GM23338 (cell line): ENCODE measurements around the gene EPHA3. TPM values are rescaled to one million over a fixed set of nuclear protein-coding genes. Genes with fewer than 3 reads are reported as not detected.
A peak's percentile ranks its signal among the peaks of the same experiment; 100 is the strongest.

Experiments used
- ATAC-seq: fragments of 200-7000 bp; cut with Tn5 transposase; 3 replicates; pipeline ENCODE4 v1.9.1; 2020
- DNase-seq: peaks from one replicate; pipeline ENCODE4 v3.0.0-alpha.2; 2015; ENCODE audit warnings: low spot score
- H2AFZ ChIP-seq: fragments of 200-600 bp; sonication (generic); 2 replicates; pipeline ENCODE4 v1.8.0; 2016; ENCODE audit warnings: antibody characterized with exemption, mild to moderate bottlenecking, moderate library complexity
- H3F3A ChIP-seq: fragments of 200-600 bp; sonication (generic); replicated peaks from 2 replicates; pipeline ENCODE4 v1.8.0; 2017; ENCODE audit warnings: antibody characterized with exemption, mixed run types, low read depth
- H3K27ac ChIP-seq: fragments of 200-600 bp; sonication (generic); 2 replicates; pipeline ENCODE4 v1.6.1; 2016; ENCODE audit warnings: low read depth
- H3K27me3 ChIP-seq: fragments of 200-600 bp; sonication (generic); 2 replicates; pipeline ENCODE4 v1.8.0; 2016; ENCODE audit warnings: mild to moderate bottlenecking, mixed run types, moderate library complexity; ENCODE audit not compliant: insufficient read depth
- H3K36me3 ChIP-seq: fragments of 200-600 bp; sonication (generic); 2 replicates; pipeline ENCODE4 v1.8.0; 2016; ENCODE audit warnings: mild to moderate bottlenecking; ENCODE audit not compliant: insufficient read depth
- H3K4me1 ChIP-seq: fragments of 200-600 bp; sonication (generic); 2 replicates; pipeline ENCODE4 v1.8.0; 2016; ENCODE audit warnings: mild to moderate bottlenecking, moderate library complexity; ENCODE audit not compliant: insufficient read depth
- H3K4me2 ChIP-seq: fragments of 200-600 bp; sonication (generic); 2 replicates; pipeline ENCODE4 v1.7.1; 2017; ENCODE audit warnings: mixed run types
- H3K4me3 ChIP-seq: fragments of 200-600 bp; sonication (generic); 2 replicates; pipeline ENCODE4 v1.6.1; 2016; ENCODE audit warnings: mixed run types
- H3K79me2 ChIP-seq: fragments of 200-600 bp; sonication (generic); replicated peaks from 2 replicates; pipeline ENCODE4 v1.8.0; 2017; ENCODE audit warnings: mild to moderate bottlenecking; ENCODE audit not compliant: insufficient read depth
- H3K9me2 ChIP-seq: fragments of 200-600 bp; sonication (generic); 2 replicates; pipeline ENCODE4 v1.8.0; 2017; ENCODE audit not compliant: insufficient read depth
- H4K20me1 ChIP-seq: fragments of 200-600 bp; sonication (generic); replicated peaks from 2 replicates; pipeline ENCODE4 v1.8.0; 2017; ENCODE audit warnings: mild to moderate bottlenecking; ENCODE audit not compliant: insufficient read depth
- H3K27ac Mint-ChIP-seq: 2 replicates; pipeline ENCODE4 v1.8.0; 2020; ENCODE audit warnings: inconsistent platforms, mild to moderate bottlenecking, moderate library complexity, mixed read lengths
- H3K27me3 Mint-ChIP-seq: 3 replicates; pipeline ENCODE4 v1.8.0; 2022; ENCODE audit warnings: low read depth, mild to moderate bottlenecking, moderate library complexity, mixed read lengths, inconsistent platforms; ENCODE audit not compliant: insufficient read depth, poor library complexity
- H3K36me3 Mint-ChIP-seq: 3 replicates; pipeline ENCODE4 v1.8.0; 2021; ENCODE audit warnings: low read depth, mild to moderate bottlenecking, inconsistent platforms, moderate library complexity, mixed read lengths
- H3K4me1 Mint-ChIP-seq: 3 replicates; pipeline ENCODE4 v1.8.0; 2020; ENCODE audit warnings: mild to moderate bottlenecking, inconsistent platforms, mixed read lengths
- H3K4me3 Mint-ChIP-seq: 3 replicates; pipeline ENCODE4 v1.8.0; 2021; ENCODE audit warnings: moderate library complexity, mild to moderate bottlenecking, inconsistent platforms, mixed read lengths
- H3K9me3 Mint-ChIP-seq: 3 replicates; pipeline ENCODE4 v1.8.0; 2020; ENCODE audit warnings: moderate library complexity, mild to moderate bottlenecking, inconsistent platforms, mixed read lengths
- CREB1 ChIP-seq: fragments of 250-450 bp; sonication (Bioruptor Pico); IDR thresholded peaks from 2 replicates; pipeline ENCODE4 v1.5.0; 2020; ENCODE audit warnings: low read depth, mild to moderate bottlenecking, moderate library complexity
- CTCF ChIP-seq, 2 experiments: fragments of 200-600 bp in 1 of 2; sonication (generic) in 1 of 2; conservative IDR thresholded peaks; 2 replicates each; pipeline versions ENCODE4 v1.5.1 to v1.6.1; 2016 to 2017; ENCODE audit warnings: antibody characterized with exemption in 2 of 2, low read depth in 2 of 2, mild to moderate bottlenecking in 2 of 2, moderate library complexity in 1 of 2
- ETS1 ChIP-seq: IDR thresholded peaks from 2 replicates; pipeline ENCODE4 v1.6.1; 2016; ENCODE audit warnings: antibody characterized with exemption
- EZH2 ChIP-seq: fragments of 200-600 bp; sonication (generic); IDR thresholded peaks from one replicate; pipeline ENCODE4 v1.8.0; 2017; ENCODE audit warnings: antibody characterized with exemption, mild to moderate bottlenecking, low read depth; ENCODE audit not compliant: unreplicated experiment
- EZH2phosphoT487 ChIP-seq: fragments of 200-600 bp; sonication (generic); IDR thresholded peaks from one replicate; pipeline ENCODE4 v1.8.1; 2018; ENCODE audit warnings: antibody characterized with exemption; ENCODE audit not compliant: unreplicated experiment
- JUNB ChIP-seq: IDR thresholded peaks from one replicate; pipeline ENCODE4 v1.6.1; 2016; ENCODE audit warnings: antibody characterized with exemption; ENCODE audit not compliant: unreplicated experiment
- NANOG ChIP-seq: IDR thresholded peaks from 2 replicates; pipeline ENCODE4 v1.6.1; 2016; ENCODE audit warnings: antibody characterized with exemption, borderline replicate concordance
- POLR2AphosphoS5 ChIP-seq: IDR thresholded peaks from 2 replicates; pipeline ENCODE4 v1.6.1; 2016; ENCODE audit warnings: antibody characterized with exemption, low read depth
- REST ChIP-seq: IDR thresholded peaks from one replicate; pipeline ENCODE4 v1.6.1; 2018; ENCODE audit warnings: antibody characterized with exemption; ENCODE audit not compliant: unreplicated experiment
- STAT1 ChIP-seq: IDR thresholded peaks from one replicate; pipeline ENCODE4 v1.6.1; 2016; ENCODE audit warnings: antibody characterized with exemption; ENCODE audit not compliant: unreplicated experiment
- ZNF114 ChIP-seq: fragments of 250-450 bp; sonication (Bioruptor Pico); IDR thresholded peaks from 2 replicates; pipeline ENCODE4 v1.5.0; 2020; ENCODE audit warnings: mild to moderate bottlenecking, moderate library complexity
- ZNF331 ChIP-seq: fragments of 250-450 bp; sonication (Bioruptor Pico); IDR thresholded peaks from 2 replicates; pipeline ENCODE4 v1.5.0; 2020; ENCODE audit warnings: low read depth, mild to moderate bottlenecking, moderate library complexity
- polyA plus RNA-seq: library from polyadenylated mRNA; unstranded; fragments of >200 nt; fragmentation: Nextera tagmentation; extraction: Ambion mirVana; gene quantifications from 2 replicates; pipeline ENCODE4 v1.2.1, GENCODE V29; 2016
- total RNA-seq: library from RNA; depleted of rRNA; stranded (reverse); fragments of >200 nt; shearing (Covaris generic); gene quantifications from 2 replicates; pipeline ENCODE4 v1.2.3, GENCODE V29; 2014
- TF ChIP-seq, protein P1 (sequence below): fragments of 250-450 bp; sonication (Bioruptor Pico); IDR thresholded peaks from 2 replicates; pipeline ENCODE4 v1.5.0; 2020; ENCODE audit warnings: mild to moderate bottlenecking, moderate library complexity

EPHA3 gene
- total and polyA plus RNA-seq, 2 experiments from 2014 or later, result 0.05 to 0.21 TPM

DNA sequence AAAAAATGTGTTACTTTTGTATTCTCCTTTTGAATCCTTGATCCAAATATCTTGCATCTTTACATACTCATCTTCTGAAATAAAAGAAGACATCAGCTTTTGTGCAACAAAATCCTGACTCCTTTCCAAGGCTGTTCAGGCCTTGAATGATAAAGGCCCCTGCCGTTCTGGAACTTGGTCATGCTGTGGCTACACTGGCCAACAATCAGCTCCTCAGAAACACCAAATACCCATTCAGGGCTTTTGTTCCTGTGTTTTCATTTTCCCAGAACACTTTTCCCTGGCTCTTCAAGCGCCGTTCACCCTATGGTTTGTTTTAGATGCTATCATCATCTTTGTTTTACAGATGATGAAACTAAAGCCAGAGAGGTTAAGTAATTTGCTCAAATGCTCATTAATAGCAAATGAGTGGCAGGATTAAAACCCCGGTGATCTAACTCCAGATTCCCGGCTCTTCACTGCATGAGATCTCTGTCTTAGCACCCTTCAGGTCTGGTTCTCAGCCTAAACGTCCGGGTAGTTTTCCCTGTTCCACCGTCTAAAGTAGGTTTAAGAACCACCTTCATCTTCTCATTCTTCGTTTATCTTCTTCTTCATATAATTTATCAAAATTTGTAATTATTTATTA is 58.3 kb downstream of the EPHA3 start:
- Histone ChIP-seq H3F3A (no peaks in the 10 kb centered on the region), H2AFZ (no peak overlapping the region), H3K4me3 (peak overlapping the region; percentile 4; the same call in 1 of the 2 replicates), H3K36me3 (no peaks in the 10 kb centered on the region), H4K20me1 (no peaks in the 10 kb centered on the region), H3K9me2 (no peaks in the 10 kb centered on the region), H3K27me3 (no peaks in the 10 kb centered on the region), H3K4me2 (peak overlapping the region; percentile 7), H3K27ac (peak overlapping the region; percentile 65), H3K79me2 (no peaks in the 10 kb centered on the region), H3K4me1 (peaks cover 15% of the 10 kb centered on the region)
- TF ChIP-seq POLR2AphosphoS5, result no peak
- TF ChIP-seq, protein P1, sequence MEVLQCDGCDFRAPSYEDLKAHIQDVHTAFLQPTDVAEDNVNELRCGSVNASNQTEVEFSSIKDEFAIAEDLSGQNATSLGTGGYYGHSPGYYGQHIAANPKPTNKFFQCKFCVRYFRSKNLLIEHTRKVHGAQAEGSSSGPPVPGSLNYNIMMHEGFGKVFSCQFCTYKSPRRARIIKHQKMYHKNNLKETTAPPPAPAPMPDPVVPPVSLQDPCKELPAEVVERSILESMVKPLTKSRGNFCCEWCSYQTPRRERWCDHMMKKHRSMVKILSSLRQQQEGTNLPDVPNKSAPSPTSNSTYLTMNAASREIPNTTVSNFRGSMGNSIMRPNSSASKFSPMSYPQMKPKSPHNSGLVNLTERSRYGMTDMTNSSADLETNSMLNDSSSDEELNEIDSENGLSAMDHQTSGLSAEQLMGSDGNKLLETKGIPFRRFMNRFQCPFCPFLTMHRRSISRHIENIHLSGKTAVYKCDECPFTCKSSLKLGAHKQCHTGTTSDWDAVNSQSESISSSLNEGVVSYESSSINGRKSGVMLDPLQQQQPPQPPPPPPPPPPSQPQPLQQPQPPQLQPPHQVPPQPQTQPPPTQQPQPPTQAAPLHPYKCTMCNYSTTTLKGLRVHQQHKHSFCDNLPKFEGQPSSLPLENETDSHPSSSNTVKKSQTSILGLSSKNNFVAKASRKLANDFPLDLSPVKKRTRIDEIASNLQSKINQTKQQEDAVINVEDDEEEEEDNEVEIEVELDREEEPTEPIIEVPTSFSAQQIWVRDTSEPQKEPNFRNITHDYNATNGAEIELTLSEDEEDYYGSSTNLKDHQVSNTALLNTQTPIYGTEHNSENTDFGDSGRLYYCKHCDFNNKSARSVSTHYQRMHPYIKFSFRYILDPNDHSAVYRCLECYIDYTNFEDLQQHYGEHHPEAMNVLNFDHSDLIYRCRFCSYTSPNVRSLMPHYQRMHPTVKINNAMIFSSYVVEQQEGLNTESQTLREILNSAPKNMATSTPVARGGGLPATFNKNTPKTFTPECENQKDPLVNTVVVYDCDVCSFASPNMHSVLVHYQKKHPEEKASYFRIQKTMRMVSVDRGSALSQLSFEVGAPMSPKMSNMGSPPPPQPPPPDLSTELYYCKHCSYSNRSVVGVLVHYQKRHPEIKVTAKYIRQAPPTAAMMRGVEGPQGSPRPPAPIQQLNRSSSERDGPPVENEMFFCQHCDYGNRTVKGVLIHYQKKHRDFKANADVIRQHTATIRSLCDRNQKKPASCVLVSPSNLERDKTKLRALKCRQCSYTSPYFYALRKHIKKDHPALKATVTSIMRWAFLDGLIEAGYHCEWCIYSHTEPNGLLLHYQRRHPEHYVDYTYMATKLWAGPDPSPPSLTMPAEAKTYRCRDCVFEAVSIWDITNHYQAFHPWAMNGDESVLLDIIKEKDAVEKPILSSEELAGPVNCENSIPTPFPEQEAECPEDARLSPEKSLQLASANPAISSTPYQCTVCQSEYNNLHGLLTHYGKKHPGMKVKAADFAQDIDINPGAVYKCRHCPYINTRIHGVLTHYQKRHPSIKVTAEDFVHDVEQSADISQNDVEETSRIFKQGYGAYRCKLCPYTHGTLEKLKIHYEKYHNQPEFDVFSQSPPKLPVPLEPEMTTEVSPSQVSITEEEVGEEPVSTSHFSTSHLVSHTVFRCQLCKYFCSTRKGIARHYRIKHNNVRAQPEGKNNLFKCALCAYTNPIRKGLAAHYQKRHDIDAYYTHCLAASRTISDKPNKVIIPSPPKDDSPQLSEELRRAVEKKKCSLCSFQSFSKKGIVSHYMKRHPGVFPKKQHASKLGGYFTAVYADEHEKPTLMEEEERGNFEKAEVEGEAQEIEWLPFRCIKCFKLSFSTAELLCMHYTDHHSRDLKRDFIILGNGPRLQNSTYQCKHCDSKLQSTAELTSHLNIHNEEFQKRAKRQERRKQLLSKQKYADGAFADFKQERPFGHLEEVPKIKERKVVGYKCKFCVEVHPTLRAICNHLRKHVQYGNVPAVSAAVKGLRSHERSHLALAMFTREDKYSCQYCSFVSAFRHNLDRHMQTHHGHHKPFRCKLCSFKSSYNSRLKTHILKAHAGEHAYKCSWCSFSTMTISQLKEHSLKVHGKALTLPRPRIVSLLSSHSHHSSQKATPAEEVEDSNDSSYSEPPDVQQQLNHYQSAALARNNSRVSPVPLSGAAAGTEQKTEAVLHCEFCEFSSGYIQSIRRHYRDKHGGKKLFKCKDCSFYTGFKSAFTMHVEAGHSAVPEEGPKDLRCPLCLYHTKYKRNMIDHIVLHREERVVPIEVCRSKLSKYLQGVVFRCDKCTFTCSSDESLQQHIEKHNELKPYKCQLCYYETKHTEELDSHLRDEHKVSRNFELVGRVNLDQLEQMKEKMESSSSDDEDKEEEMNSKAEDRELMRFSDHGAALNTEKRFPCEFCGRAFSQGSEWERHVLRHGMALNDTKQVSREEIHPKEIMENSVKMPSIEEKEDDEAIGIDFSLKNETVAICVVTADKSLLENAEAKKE (CRISPR knock-in tag), result peak; percentile 98
- TF ChIP-seq JUNB, result no peak
- TF ChIP-seq NANOG, result peak; percentile 74
- TF ChIP-seq ZNF114, result no peak
- TF ChIP-seq EZH2phosphoT487, result no peak
- TF ChIP-seq REST, result no peak
- TF ChIP-seq EZH2, result no peak
- TF ChIP-seq CREB1 (CRISPR knock-in tag), result peak; percentile 44; the same call in 1 of the 2 replicates
- TF ChIP-seq ETS1, result no peak
- TF ChIP-seq STAT1, result no peak
- no peak for TF ChIP-seq CTCF (conservative IDR thresholded peaks at IDR 0.05; ENCODE audit: low read depth in 2 of 2)
- 0 out of 2 replicates have a peak, but pooled peaks have one; percentile 7 for TF ChIP-seq ZNF331
- peaks cover 39% of the 10 kb centered on the region for H3K4me1 Mint-ChIP-seq
- no peaks in the 10 kb centered on the region for H3K27me3 Mint-ChIP-seq
- peak overlapping the region; percentile 44 for H3K4me3 Mint-ChIP-seq
- DNase-seq (peak; percentile 76), ATAC-seq (peak; percentile 99)
- H3K27ac Mint-ChIP-seq, result peak overlapping the region; percentile 81
- no peaks in the 10 kb centered on the region for H3K36me3 Mint-ChIP-seq
- no peaks in the 10 kb centered on the region for H3K9me3 Mint-ChIP-seq
